ENCODE data around the gene MACROD2.

Gene MACROD2

GRCh38 chr20:15345287-15345686 is 1350.0 kb downstream of the MACROD2 start:
- DNase-seq (ENCODE audit: extremely low spot score): no peak
- POLR2A ChIA-PET: no interaction called here
- CTCF ChIA-PET: interaction anchor here (1.4 kb wide), 1 partner anchor 12 kb away, joined by 4 read pairs; no protein-coding TSS in a partner anchor
- TF ChIP-seq CTCF (IDR thresholded peaks at IDR 0.05; ENCODE audit: control extremely low read depth, extremely low read depth, low read depth, missing control alignments): no peak

- DNase-seq (ENCODE audit: extremely low spot score): no peak
- POLR2A ChIA-PET: interaction anchor here (0.6 kb wide), 1 partner anchor 12 kb away, joined by 3 read pairs; no protein-coding TSS in a partner anchor
- CTCF ChIA-PET: interaction anchor here (0.9 to 1.7 kb wide), 3 partner anchors 10 to 32 kb away, joined by 3 to 4 read pairs (median 3); no protein-coding TSS in a partner anchor
- no peak for TF ChIP-seq CTCF (IDR thresholded peaks at IDR 0.05; ENCODE audit: control extremely low read depth, extremely low read depth, low read depth, missing control alignments)
Observed at GRCh38 chr20:15346657-15347280, 1351.5 kb downstream of the MACROD2 start.

- POLR2A ChIA-PET: interaction anchor here (0.6 kb wide), 1 partner anchor 12 kb away, joined by 3 read pairs; no protein-coding TSS in a partner anchor
- no peak for DNase-seq (ENCODE audit: extremely low spot score)
- CTCF ChIA-PET: interaction anchor here (1.2 kb wide), 1 partner anchor 11 kb away, joined by 3 read pairs; no protein-coding TSS in a partner anchor
- no peak for TF ChIP-seq CTCF (IDR thresholded peaks at IDR 0.05; ENCODE audit: control extremely low read depth, extremely low read depth, low read depth, missing control alignments)
Observed at GRCh38 chr20:15359056-15359455, 1363.7 kb downstream of the MACROD2 start.

- no peak for TF ChIP-seq CTCF (IDR thresholded peaks at IDR 0.05; ENCODE audit: control extremely low read depth, extremely low read depth, low read depth, missing control alignments)
- no peak for DNase-seq (ENCODE audit: extremely low spot score)
- ChIA-PET CTCF (interaction anchor here (1.8 kb wide), 1 partner anchor 44 kb away, joined by 4 read pairs; no protein-coding TSS in a partner anchor), POLR2A (no interaction called here)
Observed at GRCh38 chr20:15362849-15363248, 1367.5 kb downstream of the MACROD2 start.

GRCh38 chr20:15364781-15365180 is 1369.5 kb downstream of the MACROD2 start:
- CTCF ChIA-PET: no interaction called here
- TF ChIP-seq CTCF (IDR thresholded peaks at IDR 0.05; ENCODE audit: control extremely low read depth, extremely low read depth, low read depth, missing control alignments): no peak
- DNase-seq (ENCODE audit: extremely low spot score): no peak
- POLR2A ChIA-PET: no interaction called here

- ChIA-PET POLR2A (no interaction called here), CTCF (interaction anchor here (0.7 kb wide), 1 partner anchor 12 kb away, joined by 3 read pairs; no protein-coding TSS in a partner anchor)
Observed at GRCh38 chr20:15370370-15370769, 1375.1 kb downstream of the MACROD2 start.

More at GRCh38 chr20:15370370-15370769, 1375.1 kb downstream of the MACROD2 start:
- no peak for DNase-seq (ENCODE audit: extremely low spot score)
- no peak for TF ChIP-seq CTCF (IDR thresholded peaks at IDR 0.05; ENCODE audit: control extremely low read depth, extremely low read depth, low read depth, missing control alignments)
